Kidney epithelial cell (primary cell): Measurements from ENCODE around the gene AGAP9. TPM values are rescaled to one million over a fixed set of nuclear protein-coding genes. Genes with fewer than 3 reads are reported as not detected.
"Not testable (repeated sequence)": the region's sequence is repeated elsewhere in the genome, so short reads cannot be mapped to it uniquely, and the experiment has no call there.

ENCODE experiments used
- DNase-seq: peaks from one replicate; pipeline ENCODE4 v3.0.0-alpha.2; 2010; ENCODE audit warnings: low read depth
- H3K27me3 ChIP-seq: 2 replicates; pipeline ENCODE4 v1.6.0; 2011; ENCODE audit warnings: low read length; ENCODE audit not compliant: control insufficient read depth, insufficient read depth
- H3K36me3 ChIP-seq: 2 replicates; pipeline ENCODE4 v1.5.1; 2011; ENCODE audit warnings: low read length; ENCODE audit not compliant: control insufficient read depth, insufficient read depth
- H3K4me3 ChIP-seq: 2 replicates; pipeline ENCODE4 v1.5.1; 2011; ENCODE audit warnings: low read depth, mild to moderate bottlenecking, control low read depth, low read length
- total RNA-seq: library from RNA; depleted of rRNA; stranded (reverse); fragments of >200 nt; gene quantifications from 2 replicates; pipeline ENCODE4 v1.2.3, GENCODE V29; 2015

AGAP9 gene
- total RNA-seq, result 3.6 and 7.2 TPM in 2 replicates

DNA sequence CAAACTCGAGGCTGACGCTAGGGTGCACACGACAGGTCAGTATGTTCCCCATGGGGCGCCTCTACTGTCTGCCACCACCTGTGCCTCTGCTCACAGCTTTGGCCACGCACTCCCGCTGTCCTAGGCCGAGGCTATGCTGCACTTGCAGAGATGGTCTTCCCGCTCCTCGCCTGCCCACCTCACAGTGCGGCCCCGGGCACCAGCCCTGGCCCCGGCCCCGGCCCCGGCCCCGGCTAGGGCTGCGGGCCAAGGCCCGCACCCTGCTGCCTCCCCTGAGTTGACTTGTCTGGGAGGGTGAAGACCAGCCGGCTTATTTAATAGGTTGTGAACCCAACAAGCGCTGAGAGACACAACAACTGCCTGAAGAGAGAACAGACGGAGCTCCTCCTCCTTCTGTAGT is at the start of gene AGAP9:
AGAP9 (minus strand) TSS at position 164 of the 400 bp plus-strand sequence; CDS start at position 52, 112 bp downstream.
- H3K36me3 ChIP-seq, DNase-seq, H3K27me3 ChIP-seq, H3K4me3 ChIP-seq: not testable (repeated sequence)

GRCh38 chr10:47571138-47571912 is 47.9 kb upstream of the AGAP9 start:
- not testable (repeated sequence) for DNase-seq, H3K4me3 ChIP-seq, H3K27me3 ChIP-seq, H3K36me3 ChIP-seq

DNA sequence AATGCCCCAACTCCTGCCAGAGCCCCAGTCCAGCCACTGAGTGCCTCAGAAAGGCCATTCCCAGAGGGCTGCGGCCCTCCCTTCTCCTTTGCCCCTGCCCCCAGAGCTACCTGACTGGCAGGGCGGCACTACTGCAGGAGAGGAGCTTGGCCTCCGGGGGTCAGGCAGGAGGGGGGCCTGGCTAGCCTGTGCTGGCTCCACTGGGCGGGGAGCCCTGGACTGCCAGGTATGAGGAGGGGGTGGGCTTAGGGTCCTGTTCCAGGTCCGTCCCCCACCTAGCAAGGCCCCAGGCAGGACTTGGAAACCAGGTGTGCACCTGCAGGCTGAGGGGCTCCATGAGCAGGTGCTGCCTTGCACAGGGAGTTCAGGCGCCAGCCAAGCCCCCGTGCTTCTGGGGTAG is 43.3 kb upstream of the AGAP9 start:
- not testable (repeated sequence) for H3K27me3 ChIP-seq, H3K4me3 ChIP-seq, DNase-seq, H3K36me3 ChIP-seq

- not testable (repeated sequence) for H3K36me3 ChIP-seq, H3K27me3 ChIP-seq, H3K4me3 ChIP-seq, DNase-seq
Measured at GRCh38 chr10:47566108-47566699, 42.8 kb upstream of the AGAP9 start.

DNA sequence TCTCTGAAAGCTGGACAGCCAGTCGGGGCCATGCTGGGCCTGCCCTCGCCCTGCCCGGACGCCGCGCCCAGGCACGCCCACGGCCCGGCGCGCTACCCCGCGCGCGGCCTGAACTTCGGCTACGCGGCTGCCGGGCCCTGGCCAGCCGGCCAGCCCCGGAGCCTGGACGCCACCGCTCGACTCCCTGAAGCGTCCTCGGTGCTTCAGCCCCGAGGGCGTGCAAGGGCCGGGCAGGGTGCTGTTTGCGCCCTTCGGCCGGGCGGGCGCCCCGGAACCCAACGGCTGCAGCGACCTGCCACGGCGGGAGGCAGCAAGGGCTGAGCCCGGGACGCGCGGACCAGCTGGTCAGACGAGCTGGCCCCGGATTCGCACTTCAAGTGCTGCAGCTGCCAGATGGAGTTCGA is 42.1 kb upstream of the AGAP9 start:
- H3K27me3 ChIP-seq, result not testable (repeated sequence)

GRCh38 chr10:47564953-47565352 is 41.5 kb upstream of the AGAP9 start:
- H3K4me3 ChIP-seq, DNase-seq, H3K36me3 ChIP-seq, H3K27me3 ChIP-seq: not testable (repeated sequence)

More for the DNA sequence above, 42.1 kb upstream of the AGAP9 start:
- H3K36me3 ChIP-seq, DNase-seq, H3K4me3 ChIP-seq: not testable (repeated sequence)

GRCh38 chr10:47564318-47564717 is 40.9 kb upstream of the AGAP9 start:
- DNase-seq, H3K36me3 ChIP-seq, H3K27me3 ChIP-seq, H3K4me3 ChIP-seq: not testable (repeated sequence)

GRCh38 chr10:47560452-47560851 is 37.0 kb upstream of the AGAP9 start:
- H3K36me3 ChIP-seq, DNase-seq, H3K27me3 ChIP-seq, H3K4me3 ChIP-seq: not testable (repeated sequence)

DNA sequence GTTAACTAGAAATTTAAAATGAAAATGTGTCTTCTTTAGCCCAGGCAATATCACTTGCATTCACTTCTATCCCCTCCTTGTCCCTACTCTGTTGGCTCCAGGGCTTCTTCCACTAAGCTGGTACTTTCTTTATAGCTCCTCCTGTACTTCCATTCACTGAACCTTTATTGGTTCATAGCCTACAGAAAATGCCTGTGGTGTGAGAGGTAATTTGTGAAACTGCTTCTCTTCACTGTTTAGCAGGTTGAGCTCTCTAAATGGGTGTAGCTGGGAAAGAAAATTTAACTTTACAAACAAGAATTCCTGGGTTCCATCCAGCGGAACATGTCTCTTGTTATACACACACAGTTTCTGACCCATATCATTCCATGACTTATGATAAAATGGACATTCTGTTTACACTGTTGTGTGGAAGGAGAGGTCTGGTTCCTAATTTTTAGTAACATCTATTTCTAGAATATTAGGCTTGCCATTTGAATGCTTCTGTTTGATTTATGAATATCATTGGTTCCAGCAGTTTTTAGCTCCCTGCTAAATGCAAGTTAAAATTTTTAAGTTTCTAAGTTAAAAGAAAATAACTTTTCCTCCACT is 36.4 kb upstream of the AGAP9 start:
- not testable (repeated sequence) for H3K4me3 ChIP-seq, DNase-seq, H3K27me3 ChIP-seq, H3K36me3 ChIP-seq

DNA sequence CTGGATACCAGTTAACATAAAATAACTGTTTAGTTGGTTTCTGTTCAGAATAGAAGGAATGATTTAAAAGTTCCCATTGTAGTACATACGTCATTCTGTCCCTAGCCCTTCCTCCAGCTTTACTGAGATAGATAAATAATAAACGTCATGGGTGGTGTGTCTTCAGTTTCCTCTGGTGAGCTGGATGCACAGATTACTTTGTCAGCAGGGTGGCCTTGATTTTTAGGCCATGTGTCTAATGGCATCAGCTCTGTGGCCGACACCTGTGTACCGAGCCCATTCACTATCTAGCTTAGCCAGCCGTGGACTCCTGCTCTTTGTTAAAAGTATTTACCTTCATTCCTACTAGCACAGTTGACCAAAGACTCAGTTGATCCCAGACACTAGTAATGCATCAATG is 34.7 kb upstream of the AGAP9 start:
- DNase-seq, H3K36me3 ChIP-seq, H3K27me3 ChIP-seq, H3K4me3 ChIP-seq: not testable (repeated sequence)

GRCh38 chr10:47557616-47558015 is 34.2 kb upstream of the AGAP9 start:
- H3K27me3 ChIP-seq, H3K4me3 ChIP-seq, DNase-seq, H3K36me3 ChIP-seq: not testable (repeated sequence)

DNA sequence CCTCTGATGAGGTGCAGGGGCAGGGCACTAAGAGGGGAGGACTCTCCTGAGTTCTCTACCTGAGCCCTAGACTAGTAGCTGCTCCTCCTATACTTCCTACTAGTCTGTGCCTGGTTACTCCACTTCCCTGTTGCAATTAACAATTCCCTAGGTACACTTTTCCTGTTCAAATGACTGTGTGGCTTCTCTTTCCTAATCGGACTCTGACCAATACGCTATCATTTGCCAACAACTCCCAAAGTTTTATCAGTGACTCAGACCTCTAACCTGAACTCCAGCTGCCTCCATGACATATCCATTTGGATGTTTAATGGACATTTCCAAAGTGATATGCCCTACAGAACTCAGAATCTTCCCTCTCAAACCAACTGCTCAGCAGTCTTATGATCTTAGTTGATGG is 31.9 kb upstream of the AGAP9 start:
- H3K36me3 ChIP-seq, DNase-seq, H3K4me3 ChIP-seq, H3K27me3 ChIP-seq: not testable (repeated sequence)

GRCh38 chr10:47554552-47554951 is 31.1 kb upstream of the AGAP9 start:
- not testable (repeated sequence) for H3K27me3 ChIP-seq, H3K36me3 ChIP-seq, DNase-seq, H3K4me3 ChIP-seq

GRCh38 chr10:47553860-47554247 is 30.4 kb upstream of the AGAP9 start:
- not testable (repeated sequence) for H3K36me3 ChIP-seq, H3K27me3 ChIP-seq, DNase-seq
- H3K4me3 ChIP-seq, result peak overlapping the region; percentile 40

- peak overlapping the region; percentile 57 for H3K4me3 ChIP-seq
- H3K27me3 ChIP-seq, DNase-seq: not testable (repeated sequence)
Measured at GRCh38 chr10:47553214-47553859, 29.9 kb upstream of the AGAP9 start.

More at GRCh38 chr10:47553214-47553859, 29.9 kb upstream of the AGAP9 start:
- not testable (repeated sequence) for H3K36me3 ChIP-seq
